HG03045 (cell line): Measurements from ENCODE around the gene PIP5K1B.
"Not testable (repeated sequence)": the region's sequence is repeated elsewhere in the genome, so short reads cannot be mapped to it uniquely, and the experiment has no call there.

Source experiments
- ATAC-seq: cut with Tn5 transposase; IDR thresholded peaks from one replicate; pipeline ENCODE4 v1.9.1; 2021; ENCODE audit warnings: mild to moderate bottlenecking, moderate library complexity; ENCODE audit not compliant: unreplicated experiment

PIP5K1B gene

DNA sequence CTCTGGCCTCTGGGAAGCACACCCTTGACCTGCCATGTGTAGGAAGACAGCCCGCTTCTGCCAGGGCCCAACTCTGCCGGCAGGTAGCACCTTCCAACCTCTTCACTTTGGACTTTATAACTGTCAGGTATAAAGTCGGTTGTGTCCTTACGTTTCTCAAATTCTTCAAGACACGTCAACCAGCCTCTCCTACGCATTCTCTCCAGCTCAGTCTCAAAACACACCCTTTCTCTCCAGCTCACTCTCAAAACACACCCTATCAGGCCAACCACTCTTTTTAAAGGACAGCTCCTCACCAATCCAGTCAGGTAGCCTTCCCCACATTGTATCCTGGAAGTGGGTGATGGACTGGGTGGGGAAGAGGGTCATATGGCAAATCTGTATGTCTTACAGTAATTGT lies 344.1 kb downstream of the PIP5K1B start:
- ATAC-seq = no peak

DNA sequence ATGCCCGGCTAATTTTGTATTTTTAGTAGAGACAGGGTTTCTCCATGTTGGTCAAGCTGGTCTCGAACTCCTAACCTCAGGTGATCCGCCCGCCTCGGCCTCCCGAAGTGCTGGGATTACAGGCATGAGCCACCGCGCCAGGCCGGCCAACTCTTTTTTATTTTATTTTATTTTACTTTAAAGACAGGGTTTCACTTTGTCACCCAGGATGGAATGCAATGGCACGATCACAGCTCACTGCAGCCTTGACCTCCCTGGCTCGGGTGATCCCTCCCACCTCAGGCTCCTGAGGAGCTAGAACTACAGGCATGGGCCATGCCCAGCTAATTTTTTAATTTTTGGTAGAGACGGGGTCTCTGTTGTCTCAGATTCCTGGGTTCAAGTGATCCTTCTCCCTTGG lies 345.9 kb downstream of the PIP5K1B start:
- not testable (repeated sequence) for ATAC-seq

DNA sequence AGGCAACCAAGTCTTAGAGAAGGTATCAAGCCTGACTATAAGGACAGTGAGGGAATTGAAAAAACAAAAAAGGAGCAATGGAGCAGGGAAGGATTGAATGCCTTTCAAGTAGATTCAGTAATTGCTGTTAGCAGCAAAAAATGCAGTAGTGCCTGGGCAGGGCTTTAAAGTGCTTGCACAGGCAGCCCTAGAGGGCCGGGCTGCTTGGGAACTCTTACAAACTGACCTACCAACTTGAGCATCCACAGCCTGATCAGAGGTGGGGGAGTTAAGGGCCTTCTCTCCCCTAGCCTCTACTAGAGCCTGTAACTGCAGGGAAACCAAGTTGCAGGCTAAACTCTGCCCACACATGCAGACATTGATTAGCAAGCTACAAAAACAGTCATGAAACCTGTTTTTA lies 349.9 kb downstream of the PIP5K1B start:
- ATAC-seq = no peak

DNA sequence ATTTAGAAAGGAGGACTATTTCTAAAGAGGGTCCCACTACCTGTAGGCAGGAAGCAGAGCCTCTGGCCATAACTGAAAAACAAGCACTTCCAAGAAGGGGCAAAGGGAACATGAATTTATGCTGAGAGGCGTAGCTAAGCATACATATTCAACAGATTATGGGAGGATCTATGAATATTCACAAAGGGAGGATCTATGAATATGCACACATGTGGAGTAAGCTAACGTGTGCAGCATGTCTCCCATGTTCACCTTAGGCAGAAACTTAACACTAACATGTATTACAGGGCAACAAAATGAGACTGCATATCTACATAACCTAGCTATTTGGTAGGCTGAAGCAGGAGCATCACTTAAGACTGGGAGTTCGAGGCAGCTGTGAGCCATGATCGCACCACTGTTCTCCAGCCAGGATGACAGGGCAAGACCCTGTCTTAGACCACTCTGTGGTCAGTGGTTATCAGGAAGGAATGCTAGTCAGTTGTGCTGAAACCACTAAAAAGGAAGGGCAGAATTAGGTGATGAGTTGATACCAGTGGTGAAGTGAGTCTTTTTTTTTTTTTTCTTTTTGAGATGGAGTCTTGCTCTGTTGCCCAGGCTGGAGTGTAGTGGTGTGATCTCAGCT lies 351.3 kb downstream of the PIP5K1B start:
- ATAC-seq = no peak

DNA sequence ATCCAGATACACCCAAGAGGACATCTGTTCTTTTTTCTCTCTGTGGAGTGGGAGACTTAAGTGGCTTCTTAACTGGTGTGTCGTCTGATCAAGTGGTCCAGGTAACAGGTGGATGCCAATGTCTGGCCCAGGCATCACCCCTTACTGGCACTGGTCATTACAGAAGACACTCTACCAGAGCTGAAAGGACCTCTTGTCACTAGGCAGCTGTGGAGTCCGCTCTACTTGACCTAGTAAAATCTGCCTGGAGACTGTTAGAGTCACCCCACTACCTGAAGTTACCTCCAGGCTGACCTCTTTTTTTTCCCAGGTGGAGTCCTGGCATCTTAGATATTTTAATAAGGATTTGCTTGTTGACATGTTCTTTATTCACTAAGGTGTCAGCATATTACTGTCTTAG lies 353.1 kb downstream of the PIP5K1B start:
- ATAC-seq = no peak
